Neural progenitor cell (in vitro differentiated cells): Measurements from ENCODE around the gene FRAT1. TPM values are rescaled to one million over a fixed set of nuclear protein-coding genes. Genes with fewer than 3 reads are reported as not detected.

Experiments
- DNase-seq: peaks from one replicate; pipeline ENCODE4 v3.0.0-alpha.2; 2016; ENCODE audit warnings: low spot score
- H2AFZ ChIP-seq: fragments of 200-600 bp; sonication (generic); replicated peaks from 2 replicates; pipeline ENCODE4 v1.6.1; 2016; ENCODE audit warnings: antibody characterized with exemption
- H3F3A ChIP-seq: fragments of 200-600 bp; sonication (generic); 2 replicates; pipeline ENCODE4 v1.6.1; 2016; ENCODE audit warnings: antibody characterized with exemption, low read depth
- H3K27ac ChIP-seq: fragments of 200-600 bp; sonication (generic); 2 replicates; pipeline ENCODE4 v1.5.1; 2016; ENCODE audit warnings: mild to moderate bottlenecking
- H3K27me3 ChIP-seq: fragments of 200-600 bp; sonication (generic); 2 replicates; pipeline ENCODE4 v1.6.1; 2016; ENCODE audit warnings: mild to moderate bottlenecking, moderate library complexity
- H3K36me3 ChIP-seq: fragments of 200-600 bp; sonication (generic); 2 replicates; pipeline ENCODE4 v1.5.1; 2016
- H3K4me1 ChIP-seq: fragments of 200-600 bp; sonication (generic); 2 replicates; pipeline ENCODE4 v1.6.1; 2016; ENCODE audit warnings: mixed run types
- H3K4me2 ChIP-seq: fragments of 200-600 bp; sonication (generic); 2 replicates; pipeline ENCODE4 v1.6.1; 2016
- H3K4me3 ChIP-seq: fragments of 200-600 bp; sonication (generic); 2 replicates; pipeline ENCODE4 v1.5.1; 2016
- H3K79me2 ChIP-seq: fragments of 200-600 bp; sonication (generic); 2 replicates; pipeline ENCODE4 v1.6.1; 2016; ENCODE audit warnings: low read depth
- H3K9ac ChIP-seq: fragments of 200-600 bp; sonication (generic); 2 replicates; pipeline ENCODE4 v1.6.1; 2016
- H3K9me3 ChIP-seq: fragments of 200-600 bp; sonication (generic); 2 replicates; pipeline ENCODE4 v1.5.1; 2016; ENCODE audit warnings: low read depth
- H4K20me1 ChIP-seq: fragments of 200-600 bp; sonication (generic); 2 replicates; pipeline ENCODE4 v1.6.1; 2016; ENCODE audit warnings: low read depth
- H3K27ac Mint-ChIP-seq: 3 replicates; pipeline ENCODE4 v1.8.0; 2021; ENCODE audit warnings: mixed read lengths
- H3K27me3 Mint-ChIP-seq: 2 replicates; pipeline ENCODE4 v1.8.0; 2022; ENCODE audit warnings: low read depth, mild to moderate bottlenecking, inconsistent platforms, moderate library complexity, mixed read lengths; ENCODE audit not compliant: insufficient read depth
- H3K36me3 Mint-ChIP-seq: 3 replicates; pipeline ENCODE4 v1.8.0; 2021; ENCODE audit warnings: mixed read lengths
- H3K4me1 Mint-ChIP-seq: 3 replicates; pipeline ENCODE4 v1.8.0; 2021; ENCODE audit warnings: mixed read lengths
- H3K4me3 Mint-ChIP-seq: 3 replicates; pipeline ENCODE4 v1.8.0; 2021; ENCODE audit warnings: mild to moderate bottlenecking, moderate library complexity, mixed read lengths
- H3K9me3 Mint-ChIP-seq: 3 replicates; pipeline ENCODE4 v1.8.0; 2020; ENCODE audit warnings: mixed read lengths
- CTCF ChIP-seq: fragments of 200-600 bp; sonication (generic); IDR thresholded peaks from 2 replicates; pipeline ENCODE4 v1.5.1; 2017; ENCODE audit warnings: antibody characterized with exemption, mild to moderate bottlenecking
- EZH2 ChIP-seq: fragments of 200-600 bp; sonication (generic); IDR thresholded peaks from 2 replicates; pipeline ENCODE4 v1.6.1; 2017; ENCODE audit warnings: antibody characterized with exemption, mild to moderate bottlenecking, moderate library complexity
- EZH2phosphoT487 ChIP-seq: fragments of 200-600 bp; sonication (generic); IDR thresholded peaks from 2 replicates; pipeline ENCODE4 v1.6.1; 2017; ENCODE audit warnings: antibody characterized with exemption
- total RNA-seq: library from RNA; depleted of rRNA; stranded (reverse); fragments of >200 nt; gene quantifications from 2 replicates; pipeline ENCODE4 v1.2.3, GENCODE V29; 2015; ENCODE audit warnings: low replicate concordance

Gene FRAT1
- total RNA-seq, 1 donor from 2014 or later = 2.0 TPM

DNA sequence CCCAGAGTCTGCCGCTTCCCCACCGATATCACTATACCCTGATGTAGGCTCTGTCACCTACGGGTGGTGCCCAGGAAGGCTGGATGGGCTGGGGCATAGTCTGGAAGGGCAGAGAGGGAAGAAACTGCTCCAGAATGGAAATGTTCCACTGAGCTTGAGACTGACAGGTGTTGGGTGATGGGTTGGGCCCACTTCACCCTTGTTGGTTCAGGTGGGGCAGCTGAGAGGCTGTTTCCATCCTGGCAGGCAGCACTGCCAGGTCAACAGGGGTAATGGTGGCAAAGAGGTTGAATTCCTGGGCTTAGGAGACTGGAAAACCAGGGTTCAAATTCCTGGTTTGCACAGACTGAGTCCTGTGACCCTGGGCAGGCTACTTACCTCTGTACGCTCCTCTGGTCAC, 44.0 kb downstream of the FRAT1 start:
- H3K4me3 ChIP-seq = no peak overlapping the region
- H4K20me1 ChIP-seq = no peaks in the 10 kb centered on the region
- H3K9me3 Mint-ChIP-seq = no peaks in the 10 kb centered on the region
- H3K27me3 Mint-ChIP-seq = peaks cover 2% of the 10 kb centered on the region
- peaks cover 13% of the 10 kb centered on the region for H3K36me3 Mint-ChIP-seq
- no peaks in the 10 kb centered on the region for H3K4me1 ChIP-seq
- no peaks in the 10 kb centered on the region for H3F3A ChIP-seq
- DNase-seq = no peak
- no peaks in the 10 kb centered on the region for H3K4me1 Mint-ChIP-seq
- H3K36me3 ChIP-seq = no peaks in the 10 kb centered on the region
- TF ChIP-seq EZH2phosphoT487 = no peak
- TF ChIP-seq EZH2 = no peak
- no peak for TF ChIP-seq CTCF
- no peak overlapping the region for H3K9ac ChIP-seq
- H3K27ac Mint-ChIP-seq = peak overlapping the region; percentile 35
- no peaks in the 10 kb centered on the region for H3K27me3 ChIP-seq
- H3K4me2 ChIP-seq = no peak overlapping the region
- H2AFZ ChIP-seq = no peak overlapping the region
- no peaks in the 10 kb centered on the region for H3K79me2 ChIP-seq
- H3K27ac ChIP-seq = no peak overlapping the region
- no peak overlapping the region for H3K4me3 Mint-ChIP-seq
- H3K9me3 ChIP-seq = no peaks in the 10 kb centered on the region

- H3K27ac ChIP-seq = no peak overlapping the region
Observed at GRCh38 chr10:97365761-97366351, 46.8 kb downstream of the FRAT1 start.

DNA sequence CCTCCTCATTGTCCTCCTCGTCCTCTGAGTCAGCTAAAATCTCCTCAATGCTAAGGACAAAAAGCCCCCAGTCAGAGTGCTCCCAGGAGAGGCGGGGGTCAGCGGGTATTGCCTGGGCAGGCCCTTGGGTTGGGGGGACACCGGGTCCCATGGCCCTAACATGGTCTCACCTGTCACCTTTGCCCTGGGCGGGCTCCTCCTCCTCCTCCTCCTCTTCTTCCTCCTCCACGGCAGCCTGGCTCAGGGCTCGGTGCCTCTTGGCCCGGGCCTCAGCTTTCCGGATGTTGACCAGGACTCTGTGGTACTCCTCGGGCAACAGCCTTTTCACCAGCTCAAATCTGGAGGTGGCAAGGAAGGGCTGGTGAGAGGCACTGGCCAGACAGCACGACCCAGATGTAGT, 47.5 kb downstream of the FRAT1 start:
- H3K4me2 ChIP-seq = no peak overlapping the region
- H3K4me3 Mint-ChIP-seq = no peak overlapping the region
- no peaks in the 10 kb centered on the region for H3K36me3 ChIP-seq
- peaks cover 2% of the 10 kb centered on the region for H3K27me3 Mint-ChIP-seq
- no peaks in the 10 kb centered on the region for H3K9me3 Mint-ChIP-seq
- no peaks in the 10 kb centered on the region for H3K4me1 ChIP-seq
- H3K4me3 ChIP-seq = no peak overlapping the region
- no peak overlapping the region for H3K27ac ChIP-seq
- no peaks in the 10 kb centered on the region for H3K27me3 ChIP-seq
- no peak overlapping the region for H3K27ac Mint-ChIP-seq
- no peaks in the 10 kb centered on the region for H3K9me3 ChIP-seq
- no peaks in the 10 kb centered on the region for H4K20me1 ChIP-seq
- H3F3A ChIP-seq = no peaks in the 10 kb centered on the region
- no peaks in the 10 kb centered on the region for H3K79me2 ChIP-seq
- H3K4me1 Mint-ChIP-seq = no peaks in the 10 kb centered on the region
- DNase-seq = no peak
- H3K9ac ChIP-seq = no peak overlapping the region
- no peak overlapping the region for H2AFZ ChIP-seq
- peaks cover 9% of the 10 kb centered on the region for H3K36me3 Mint-ChIP-seq
- no peak for TF ChIP-seq CTCF
- no peak for TF ChIP-seq EZH2
- TF ChIP-seq EZH2phosphoT487 = no peak

More at GRCh38 chr10:97365761-97366351, 46.8 kb downstream of the FRAT1 start:
- Histone ChIP-seq H3K79me2 (no peaks in the 10 kb centered on the region), H3K9me3 (no peaks in the 10 kb centered on the region), H3K27me3 (no peaks in the 10 kb centered on the region), H3K4me1 (no peaks in the 10 kb centered on the region), H2AFZ (no peak overlapping the region), H3K9ac (no peak overlapping the region), H3K4me2 (no peak overlapping the region), H4K20me1 (no peaks in the 10 kb centered on the region), H3K36me3 (no peaks in the 10 kb centered on the region), H3K4me3 (no peak overlapping the region), H3F3A (no peaks in the 10 kb centered on the region)
- Mint-ChIP-seq H3K27ac (no peak overlapping the region), H3K27me3 (peaks cover 2% of the 10 kb centered on the region), H3K36me3 (peaks cover 9% of the 10 kb centered on the region), H3K4me3 (no peak overlapping the region), H3K4me1 (no peaks in the 10 kb centered on the region), H3K9me3 (no peaks in the 10 kb centered on the region)
- TF ChIP-seq EZH2phosphoT487 (no peak), CTCF (no peak), EZH2 (no peak)
- DNase-seq = no peak
